Gastroesophageal sphincter (tissue), 3 donors: Measurements from ENCODE around the gene FGF1.

ENCODE experiments used
- CTCF ChIP-seq, 4 experiments: fragments of 200-600 bp in 2 of 4; fragments of 450-650 bp in 2 of 4; sonication (generic) in 1 of 4; IDR thresholded peaks; one replicate each; pipeline ENCODE4 v1.5.1; 2017 to 2019; ENCODE audit warnings: antibody characterized with exemption in 4 of 4, mild to moderate bottlenecking in 2 of 4, moderate library complexity in 2 of 4
- POLR2A ChIP-seq, 2 donors: fragments of 450-650 bp; IDR thresholded peaks; one replicate each; pipeline ENCODE4 v1.6.1; 2017; ENCODE audit warnings: antibody characterized with exemption in 2 of 2, mild to moderate bottlenecking in 2 of 2, moderate library complexity in 1 of 2

GRCh38 chr5:142548739-142549275 is 137.1 kb downstream of the FGF1 start:
- peak; percentile 73 to 90 (median 86) for TF ChIP-seq CTCF (IDR thresholded peaks at IDR 0.05)
- TF ChIP-seq POLR2A (IDR thresholded peaks at IDR 0.05) = no peak
